H9 (cell line): ENCODE results near the gene GDPD2. TPM values are rescaled to one million over a fixed set of nuclear protein-coding genes. Genes with fewer than 3 reads are reported as not detected.
"Not testable (repeated sequence)": the region's sequence is repeated elsewhere in the genome, so short reads cannot be mapped to it uniquely, and the experiment has no call there.

Source experiments
- DNase-seq: peaks from one replicate; pipeline ENCODE4 v3.0.0-alpha.2; 2017
- H2AFZ ChIP-seq: one replicate; pipeline ENCODE4 v1.6.1; 2013; ENCODE audit warnings: mild to moderate bottlenecking, low read length, control low read depth, moderate library complexity
- H2AK5ac ChIP-seq: 2 replicates; pipeline ENCODE4 v1.6.1; 2013; ENCODE audit warnings: low read length, control low read depth, mixed read lengths; ENCODE audit not compliant: insufficient read length
- H2BK120ac ChIP-seq: one replicate; pipeline ENCODE4 v1.6.1; 2013; ENCODE audit warnings: low read depth, mild to moderate bottlenecking, low read length, control low read depth, inconsistent platforms; ENCODE audit not compliant: poor library complexity, severe bottlenecking
- H2BK12ac ChIP-seq: 2 replicates; pipeline ENCODE4 v1.6.1; 2013; ENCODE audit warnings: low read length, control low read depth, mixed read lengths, low read depth; ENCODE audit not compliant: insufficient read length
- H2BK15ac ChIP-seq: 2 replicates; pipeline ENCODE4 v1.6.1; 2013; ENCODE audit warnings: low read depth, low read length, control low read depth
- H2BK20ac ChIP-seq: one replicate; pipeline ENCODE4 v1.6.1; 2013; ENCODE audit warnings: low read depth, mild to moderate bottlenecking, low read length, control low read depth, inconsistent platforms; ENCODE audit not compliant: poor library complexity, severe bottlenecking
- H2BK5ac ChIP-seq: 2 replicates; pipeline ENCODE4 v1.6.1; 2013; ENCODE audit warnings: low read length, control low read depth, mixed read lengths; ENCODE audit not compliant: insufficient read length
- H3K14ac ChIP-seq: 2 replicates; pipeline ENCODE4 v1.6.1; 2013; ENCODE audit warnings: low read length, control low read depth; ENCODE audit not compliant: insufficient read depth
- H3K18ac ChIP-seq: 2 replicates; pipeline ENCODE4 v1.6.1; 2013; ENCODE audit warnings: low read depth, mild to moderate bottlenecking, mixed read lengths, low read length, control low read depth; ENCODE audit not compliant: insufficient read length
- H3K23ac ChIP-seq: 2 replicates; pipeline ENCODE4 v1.6.1; 2013; ENCODE audit warnings: low read length, control low read depth, mixed read lengths, low read depth; ENCODE audit not compliant: insufficient read length
- H3K23me2 ChIP-seq: 2 replicates; pipeline ENCODE4 v1.6.1; 2013; ENCODE audit warnings: low read depth, mild to moderate bottlenecking, mixed read lengths, low read length, control low read depth; ENCODE audit not compliant: insufficient read length, poor library complexity, severe bottlenecking
- H3K27ac ChIP-seq: 2 replicates; pipeline ENCODE4 v1.5.1; 2013; ENCODE audit warnings: low read length, control low read depth, mixed read lengths, low read depth; ENCODE audit not compliant: insufficient read length
- H3K27me3 ChIP-seq: 2 replicates; pipeline ENCODE4 v1.6.1; 2013; ENCODE audit warnings: low read length, control low read depth, inconsistent platforms; ENCODE audit not compliant: insufficient read depth
- H3K4ac ChIP-seq: 2 replicates; pipeline ENCODE4 v1.6.1; 2013; ENCODE audit warnings: low read depth, mild to moderate bottlenecking, control low read depth, inconsistent platforms, low read length, moderate library complexity
- H3K4me1 ChIP-seq: 2 replicates; pipeline ENCODE4 v1.6.1; 2013; ENCODE audit warnings: low read length, control low read depth, inconsistent platforms; ENCODE audit not compliant: insufficient read depth
- H3K4me2 ChIP-seq: 2 replicates; pipeline ENCODE4 v1.6.1; 2013; ENCODE audit warnings: low read length, control low read depth, mixed read lengths; ENCODE audit not compliant: insufficient read length, insufficient read depth
- H3K56ac ChIP-seq: 2 replicates; pipeline ENCODE4 v1.6.1; 2013; ENCODE audit warnings: low read depth, mild to moderate bottlenecking, mixed read lengths, low read length, control low read depth; ENCODE audit not compliant: insufficient read length
- H3K79me1 ChIP-seq: 2 replicates; pipeline ENCODE4 v1.6.1; 2013; ENCODE audit warnings: low read depth, mild to moderate bottlenecking, moderate library complexity, low read length, control low read depth, inconsistent platforms; ENCODE audit not compliant: insufficient read depth, poor library complexity, severe bottlenecking
- H3K79me2 ChIP-seq: 2 replicates; pipeline ENCODE4 v1.6.1; 2013; ENCODE audit warnings: low read length, control low read depth, inconsistent platforms; ENCODE audit not compliant: insufficient read depth
- H3K9ac ChIP-seq: 2 replicates; pipeline ENCODE4 v1.6.1; 2013; ENCODE audit warnings: low read length, control low read depth, mixed read lengths; ENCODE audit not compliant: insufficient read length; ENCODE audit errors: extremely low read depth
- H3K9me3 ChIP-seq: one replicate; pipeline ENCODE4 v1.6.1; 2013; ENCODE audit warnings: low read depth, low read length, inconsistent platforms; ENCODE audit not compliant: control insufficient read depth
- H3T11ph ChIP-seq: one replicate; pipeline ENCODE4 v1.6.1; 2013; ENCODE audit warnings: mild to moderate bottlenecking, low read length, control low read depth, inconsistent platforms
- H4K20me1 ChIP-seq: one replicate; pipeline ENCODE4 v1.6.1; 2013; ENCODE audit not compliant: control insufficient read depth, insufficient read length, insufficient read depth
- H4K5ac ChIP-seq: 2 replicates; pipeline ENCODE4 v1.6.1; 2013; ENCODE audit warnings: low read depth, mild to moderate bottlenecking, mixed read lengths, low read length, control low read depth; ENCODE audit not compliant: insufficient read length
- H4K8ac ChIP-seq: replicated peaks from 2 replicates; pipeline ENCODE4 v1.6.1; 2013; ENCODE audit warnings: low read length, control low read depth, mixed read lengths, low read depth; ENCODE audit not compliant: insufficient read length
- H4K91ac ChIP-seq: 2 replicates; pipeline ENCODE4 v1.6.1; 2013; ENCODE audit warnings: low read depth, mild to moderate bottlenecking, moderate library complexity, mixed read lengths, low read length, control low read depth; ENCODE audit not compliant: insufficient read length
- H3K27ac Mint-ChIP-seq, 3 experiments: 2 replicates in 2 of 3; 3 replicates in 1 of 3; pipeline ENCODE4 v1.8.0; 2020 to 2021; ENCODE audit warnings: mixed read lengths in 3 of 3, mild to moderate bottlenecking in 1 of 3, moderate library complexity in 1 of 3
- H3K27me3 Mint-ChIP-seq: 2 replicates; pipeline ENCODE4 v1.8.0; 2021; ENCODE audit warnings: low read depth, mild to moderate bottlenecking, moderate library complexity, mixed read lengths
- H3K36me3 Mint-ChIP-seq, 3 experiments: 2 replicates in 2 of 3; 3 replicates in 1 of 3; pipeline ENCODE4 v1.8.0; 2020 to 2021; ENCODE audit warnings: low read depth in 3 of 3, mixed read lengths in 3 of 3; ENCODE audit not compliant: insufficient read depth in 1 of 3
- H3K4me1 Mint-ChIP-seq, 2 experiments: 2 replicates each; pipeline ENCODE4 v1.8.0; 2020; ENCODE audit warnings: mixed read lengths in 2 of 2
- H3K4me3 Mint-ChIP-seq, 2 experiments: 2 replicates in 1 of 2; 3 replicates in 1 of 2; pipeline ENCODE4 v1.8.0; 2020 to 2021; ENCODE audit warnings: mild to moderate bottlenecking in 2 of 2, mixed read lengths in 2 of 2, moderate library complexity in 1 of 2
- H3K9me3 Mint-ChIP-seq, 2 experiments: 2 replicates in 1 of 2; 3 replicates in 1 of 2; pipeline ENCODE4 v1.8.0; 2020; ENCODE audit warnings: mild to moderate bottlenecking in 2 of 2, mixed read lengths in 2 of 2, moderate library complexity in 1 of 2
- WGBS: extraction: QIAGEN DNeasy Blood & Tissue Kit; methylation state at CpG from one replicate; pipeline ENCODE4 v1.1.7; 2013; ENCODE audit warnings: missing lambda C conversion rate, low lambda C conversion rate, mixed read lengths; ENCODE audit not compliant: insufficient read length; ENCODE audit errors: extremely low coverage; 5-methylcytosine and 5-hydroxymethylcytosine counted together
- total RNA-seq: library from RNA; stranded (reverse); gene quantifications from 2 replicates; pipeline ENCODE4 v1.2.1, GENCODE V29; 2021
- TF ChIP-seq, protein P1 (sequence below): fragments of 200-600 bp; sonication (generic); conservative IDR thresholded peaks from 3 replicates; pipeline ENCODE4 v1.8.0; 2021; ENCODE audit warnings: antibody characterized with exemption, mild to moderate bottlenecking

Gene GDPD2
- total RNA-seq, 1 experiment from 2014 or later: 13.9 TPM

DNA sequence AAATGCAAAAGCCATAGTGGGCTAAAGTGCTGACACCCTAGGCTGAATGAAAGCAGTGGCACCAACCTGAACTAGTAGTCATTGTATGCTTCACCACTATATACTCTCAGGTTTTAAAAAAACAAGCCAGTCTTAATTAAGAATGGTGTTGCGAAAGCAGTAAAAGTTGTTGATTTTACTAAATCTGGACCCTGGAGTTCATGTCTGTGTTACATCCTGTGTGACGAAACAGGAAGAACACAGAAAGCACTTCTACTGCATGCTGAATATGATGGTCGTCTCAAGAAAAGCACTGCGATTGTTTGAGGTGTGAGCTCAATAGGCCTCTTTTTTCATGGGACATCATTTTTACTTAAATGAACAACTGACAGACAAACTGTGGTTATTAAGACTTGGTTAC lies 24.2 kb upstream of the GDPD2 start:
- H2AFZ ChIP-seq: no peak overlapping the region
- H4K91ac ChIP-seq: no peak overlapping the region
- H2BK120ac ChIP-seq: no peak overlapping the region
- H2BK5ac ChIP-seq: no peak overlapping the region
- no peaks in the 10 kb centered on the region for H3K23me2 ChIP-seq
- H3K14ac ChIP-seq: no peak overlapping the region
- H2BK12ac ChIP-seq: no peak overlapping the region
- no peaks in the 10 kb centered on the region for H3K27me3 ChIP-seq
- TF ChIP-seq, protein P1, sequence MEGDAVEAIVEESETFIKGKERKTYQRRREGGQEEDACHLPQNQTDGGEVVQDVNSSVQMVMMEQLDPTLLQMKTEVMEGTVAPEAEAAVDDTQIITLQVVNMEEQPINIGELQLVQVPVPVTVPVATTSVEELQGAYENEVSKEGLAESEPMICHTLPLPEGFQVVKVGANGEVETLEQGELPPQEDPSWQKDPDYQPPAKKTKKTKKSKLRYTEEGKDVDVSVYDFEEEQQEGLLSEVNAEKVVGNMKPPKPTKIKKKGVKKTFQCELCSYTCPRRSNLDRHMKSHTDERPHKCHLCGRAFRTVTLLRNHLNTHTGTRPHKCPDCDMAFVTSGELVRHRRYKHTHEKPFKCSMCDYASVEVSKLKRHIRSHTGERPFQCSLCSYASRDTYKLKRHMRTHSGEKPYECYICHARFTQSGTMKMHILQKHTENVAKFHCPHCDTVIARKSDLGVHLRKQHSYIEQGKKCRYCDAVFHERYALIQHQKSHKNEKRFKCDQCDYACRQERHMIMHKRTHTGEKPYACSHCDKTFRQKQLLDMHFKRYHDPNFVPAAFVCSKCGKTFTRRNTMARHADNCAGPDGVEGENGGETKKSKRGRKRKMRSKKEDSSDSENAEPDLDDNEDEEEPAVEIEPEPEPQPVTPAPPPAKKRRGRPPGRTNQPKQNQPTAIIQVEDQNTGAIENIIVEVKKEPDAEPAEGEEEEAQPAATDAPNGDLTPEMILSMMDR: no peak
- H4K8ac ChIP-seq: no peak overlapping the region
- no peak for DNase-seq
- Mint-ChIP-seq H3K36me3 (peaks cover 20 to 61% (median 51%) of the 10 kb centered on the region in 3 experiments), H3K9me3 (peaks cover 48 to 51% of the 10 kb centered on the region in 2 experiments), H3K4me3 (no peak overlapping the region), H3K4me1 (no peaks in the 10 kb centered on the region), H3K27me3 (no peaks in the 10 kb centered on the region), H3K27ac (no peak overlapping the region)
- H3K18ac ChIP-seq: no peak overlapping the region
- H2AK5ac ChIP-seq: no peak overlapping the region
- H3K4ac ChIP-seq: no peak overlapping the region
- no peak overlapping the region for H3K23ac ChIP-seq
- H3K9me3 ChIP-seq: peaks cover 25% of the 10 kb centered on the region
- no peak overlapping the region for H2BK20ac ChIP-seq
- no peak overlapping the region for H3T11ph ChIP-seq
- no peak overlapping the region for H3K4me2 ChIP-seq
- no peaks in the 10 kb centered on the region for H3K79me1 ChIP-seq
- 0 out of 2 replicates have a peak, but pooled peaks cover 2% of the 10 kb centered on the region for H3K79me2 ChIP-seq
- no peak overlapping the region for H4K5ac ChIP-seq
- no peaks in the 10 kb centered on the region for H4K20me1 ChIP-seq
- no peak overlapping the region for H3K56ac ChIP-seq
- H3K4me1 ChIP-seq: no peaks in the 10 kb centered on the region
- no CpG with 5 or more reads among the region's 4 CpGs for WGBS
- no peak overlapping the region for H3K9ac ChIP-seq
- no peak overlapping the region for H2BK15ac ChIP-seq
- no peak overlapping the region for H3K27ac ChIP-seq

DNA sequence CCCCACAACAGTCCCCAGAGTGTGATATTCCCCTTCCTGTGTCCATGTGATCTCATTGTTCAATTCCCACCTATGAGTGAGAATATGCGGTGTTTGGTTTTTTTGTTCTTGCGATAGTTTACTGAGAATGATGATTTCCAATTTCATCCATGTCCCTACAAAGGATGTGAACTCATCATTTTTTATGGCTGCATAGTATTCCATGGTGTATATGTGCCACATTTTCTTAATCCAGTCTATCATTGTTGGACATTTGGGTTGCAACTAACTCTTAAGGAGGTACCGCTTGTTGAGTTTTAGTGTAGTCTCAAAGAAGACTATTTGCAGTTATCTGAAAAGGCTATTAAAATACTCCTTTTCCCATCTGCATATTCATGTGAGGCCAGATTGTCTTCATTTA lies 22.9 kb upstream of the GDPD2 start:
- H3T11ph ChIP-seq, H3K27me3 Mint-ChIP-seq, H3K23me2 ChIP-seq, H3K18ac ChIP-seq, H2AK5ac ChIP-seq, H3K4me3 Mint-ChIP-seq, H4K20me1 ChIP-seq, H3K27ac Mint-ChIP-seq, H2BK120ac ChIP-seq, H3K56ac ChIP-seq, H3K79me2 ChIP-seq, H4K5ac ChIP-seq, DNase-seq, H2BK15ac ChIP-seq, H4K91ac ChIP-seq, H3K27ac ChIP-seq, H4K8ac ChIP-seq, H3K27me3 ChIP-seq, H3K79me1 ChIP-seq, H3K4ac ChIP-seq, H2BK5ac ChIP-seq, H2BK12ac ChIP-seq, H3K4me1 Mint-ChIP-seq, H3K4me1 ChIP-seq, H3K9ac ChIP-seq, H3K4me2 ChIP-seq, H3K14ac ChIP-seq, H2AFZ ChIP-seq, H3K23ac ChIP-seq, H2BK20ac ChIP-seq: not testable (repeated sequence)
- WGBS: no CpG with 5 or more reads among the region's 3 CpGs
- H3K9me3 Mint-ChIP-seq: peaks cover 46 to 50% of the 10 kb centered on the region in 2 experiments
- H3K9me3 ChIP-seq: peaks cover 38% of the 10 kb centered on the region
- peaks cover 16 to 62% (median 52%) of the 10 kb centered on the region in 3 experiments; a peak in 6 of 7 replicates for H3K36me3 Mint-ChIP-seq
